Suprapubic skin (tissue), 4 donors: Measurements from ENCODE around the gene SQSTM1.

Experiments used
- CTCF ChIP-seq, 2 donors: fragments of 200-600 bp in 1 of 2; fragments of 450-650 bp in 1 of 2; sonication (generic) in 1 of 2; IDR thresholded peaks; one replicate each; pipeline ENCODE4 v1.5.1; 2016 to 2019; ENCODE audit warnings: antibody characterized with exemption in 2 of 2, mild to moderate bottlenecking in 1 of 2, moderate library complexity in 1 of 2
- POLR2A ChIP-seq, 2 donors: fragments of 450-650 bp; IDR thresholded peaks; one replicate each; pipeline ENCODE4 v1.6.1; 2017; ENCODE audit warnings: antibody characterized with exemption in 2 of 2, mild to moderate bottlenecking in 2 of 2, moderate library complexity in 2 of 2
- POLR2AphosphoS5 ChIP-seq, 3 donors: sonication (generic); formaldehyde crosslinking; IDR thresholded peaks; one replicate each; pipeline ENCODE4 v1.6.1; 2017; ENCODE audit warnings: antibody characterized with exemption in 3 of 3

DNA sequence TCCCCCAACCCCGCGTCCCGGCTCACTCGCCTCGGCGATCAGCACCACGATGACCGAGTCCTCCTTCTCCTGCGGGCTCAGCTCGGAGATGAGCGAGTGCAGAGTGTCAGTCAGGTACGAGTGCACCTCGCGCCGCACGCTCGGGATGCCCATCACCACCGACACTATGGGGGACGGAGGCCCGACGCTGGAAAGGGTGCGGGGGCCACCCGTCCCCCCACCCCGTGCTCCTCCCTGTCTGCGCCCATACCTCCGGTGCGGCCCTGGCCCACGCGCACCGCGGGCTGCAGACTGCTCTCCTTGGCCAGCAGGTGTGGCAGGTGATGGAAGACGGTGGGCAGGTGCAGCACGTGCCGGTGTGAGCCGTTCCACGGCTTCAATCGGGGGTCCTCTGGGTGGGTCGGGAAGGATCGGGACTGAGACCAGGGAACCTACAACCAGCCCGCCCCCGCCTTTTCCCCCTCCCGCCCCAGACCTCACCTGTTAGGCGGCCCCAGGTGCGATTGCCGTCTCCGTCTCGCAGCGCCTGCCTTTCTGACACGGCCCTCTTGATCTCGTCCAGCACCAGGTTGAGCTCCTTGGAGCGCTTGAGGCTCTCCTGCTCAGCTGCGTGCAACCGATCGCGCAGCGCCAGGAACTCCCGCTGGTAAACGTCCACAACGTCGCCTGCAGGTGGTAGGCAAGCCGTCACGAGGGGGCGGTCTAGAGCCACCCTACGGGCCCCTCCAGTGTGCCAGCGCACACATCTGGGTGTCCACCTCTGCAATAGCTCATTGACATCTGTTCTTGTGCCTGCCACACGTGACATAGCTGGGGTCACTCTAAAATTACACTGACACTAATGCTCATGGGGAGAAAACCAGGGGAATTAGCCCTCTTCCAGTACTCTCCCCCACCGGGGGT is 19.1 kb upstream of the SQSTM1 start:
- TF ChIP-seq CTCF (IDR thresholded peaks at IDR 0.05) (peak in 1 of 2 donors; percentile 70), POLR2AphosphoS5 (IDR thresholded peaks at IDR 0.05) (no peak), POLR2A (IDR thresholded peaks at IDR 0.05) (no peak)
